ENCODE results near the gene YIPF6.
"Not testable (repeated sequence)": the region's sequence is repeated elsewhere in the genome, so short reads cannot be mapped to it uniquely, and the experiment has no call there.

Gene YIPF6

GRCh38 chrX:68503836-68504636, 5.2 kb downstream of the YIPF6 start:
- FAIRE-seq = no peak
- DNase-seq (ENCODE audit: low spot score) = no peak

GRCh38 chrX:68506649-68507048, 7.8 kb downstream of the YIPF6 start:
- no peak for FAIRE-seq

DNA sequence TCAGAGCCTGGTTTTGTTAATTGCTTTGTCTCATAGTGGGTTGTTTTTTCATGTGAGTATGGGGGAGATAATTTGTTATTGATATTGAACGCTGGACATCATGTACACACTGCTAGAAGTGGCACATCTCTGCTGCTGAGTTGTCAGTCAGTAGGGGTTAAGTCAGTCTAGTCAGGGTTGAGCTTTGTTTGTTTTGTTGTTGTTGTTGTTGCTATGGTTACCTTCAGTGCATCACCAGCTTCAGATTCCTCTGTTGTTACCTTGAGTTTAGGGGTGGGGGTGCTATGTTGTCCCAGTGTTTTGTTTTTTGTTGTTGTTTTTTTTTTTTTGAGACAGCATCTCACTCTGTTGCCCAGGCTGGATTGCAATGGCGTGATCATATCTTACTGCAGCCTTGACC, 9.9 kb downstream of the YIPF6 start:
- FAIRE-seq (no peak), DNase-seq (ENCODE audit: low spot score) (no peak)

More at GRCh38 chrX:68506649-68507048, 7.8 kb downstream of the YIPF6 start:
- DNase-seq (ENCODE audit: low spot score) = no peak

- DNase-seq (ENCODE audit: low spot score) (peak; percentile 24), FAIRE-seq (no peak)
Measured at GRCh38 chrX:68511255-68511654, 12.4 kb downstream of the YIPF6 start.

DNA sequence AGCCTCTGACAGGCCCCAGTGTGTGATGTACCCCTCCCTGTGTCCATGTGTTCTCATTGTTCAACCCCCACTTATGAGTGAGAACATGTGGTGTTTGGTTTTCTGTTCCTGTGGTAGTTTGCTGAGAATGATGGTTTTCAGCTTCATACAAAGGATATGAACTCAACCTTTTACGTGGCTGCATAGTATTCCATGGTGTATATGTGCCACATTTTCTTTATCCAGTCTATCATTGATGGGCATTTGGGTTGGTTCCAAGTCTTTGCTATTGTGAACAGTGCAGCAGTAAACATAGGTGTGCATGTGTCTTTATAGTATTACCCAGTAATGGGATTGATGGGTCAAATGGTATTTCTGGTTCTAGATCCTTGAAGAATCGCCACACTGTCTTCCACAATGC, 25.8 kb downstream of the YIPF6 start:
- FAIRE-seq; DNase-seq (ENCODE audit: low spot score): not testable (repeated sequence)

DNA sequence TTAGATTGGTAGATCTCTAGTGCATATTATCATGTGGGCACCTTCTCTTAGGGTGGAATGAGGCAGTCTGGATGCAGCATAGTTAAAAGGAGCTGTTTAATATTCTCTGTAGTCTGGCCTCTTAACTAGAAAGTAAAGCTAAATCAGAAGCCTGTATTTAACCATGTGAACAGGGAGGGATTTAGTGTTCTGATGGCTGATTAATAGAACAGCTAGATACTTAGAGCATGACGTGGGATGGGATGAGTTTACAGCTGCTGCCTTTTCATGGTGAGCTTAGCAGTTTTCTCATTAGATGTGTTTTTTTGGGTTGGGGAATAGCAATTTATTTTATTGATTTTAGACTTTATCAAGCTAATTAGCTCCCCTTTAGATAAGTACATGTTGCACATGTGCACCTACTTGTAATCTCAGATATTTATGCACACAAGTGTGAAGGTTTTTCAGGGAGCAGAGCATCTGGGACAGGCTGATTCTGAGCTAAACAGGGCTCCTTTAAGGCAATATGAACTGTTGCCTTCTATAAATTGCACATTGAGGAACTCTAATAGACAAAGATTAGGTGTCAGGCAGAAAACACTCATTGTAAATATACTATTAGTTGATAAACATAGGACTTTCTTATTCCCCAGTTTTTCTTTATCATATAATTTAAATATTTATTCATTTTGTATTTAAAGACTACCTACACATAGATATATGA, 34.1 kb downstream of the YIPF6 start:
- no peak for DNase-seq (ENCODE audit: low spot score)
- no peak for FAIRE-seq

DNA sequence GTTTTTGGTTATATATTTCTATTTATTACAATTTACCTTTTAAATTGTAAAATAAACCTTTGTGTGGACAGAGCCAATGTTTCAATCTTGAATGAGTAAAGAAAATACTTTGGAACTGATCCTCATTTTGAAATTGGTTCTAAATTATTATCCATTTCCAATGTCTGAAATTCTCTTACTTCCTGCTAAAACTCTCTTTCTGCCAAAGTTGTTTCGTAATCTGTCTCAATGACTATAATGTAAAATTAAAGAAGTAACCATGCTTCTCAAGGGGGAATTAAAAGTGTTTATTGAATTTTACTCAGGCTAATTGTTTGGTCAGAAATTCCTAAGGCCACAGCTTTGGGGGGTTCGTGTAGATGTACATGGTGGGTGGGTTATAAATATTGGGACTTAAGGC, 34.8 kb downstream of the YIPF6 start:
- DNase-seq (ENCODE audit: low spot score) (no peak), FAIRE-seq (no peak)

DNA sequence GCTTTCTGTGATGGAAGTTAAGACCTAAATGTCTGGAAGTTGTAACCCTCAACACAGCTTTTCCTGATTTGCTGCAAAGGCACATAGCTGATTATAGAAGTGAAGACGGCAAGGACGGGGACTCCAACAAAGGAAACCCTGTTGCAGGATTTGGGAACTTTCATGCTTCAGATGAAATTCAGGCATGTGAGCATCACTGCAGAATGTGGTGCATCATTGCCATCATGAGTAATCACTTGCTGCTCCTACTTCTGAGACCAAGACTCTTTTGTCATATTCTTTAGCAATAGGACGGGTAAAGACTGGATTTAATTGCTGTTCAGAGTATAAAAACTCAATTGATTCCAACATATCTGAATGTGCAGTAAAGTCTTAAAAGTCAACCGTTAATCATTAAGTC, 35.8 kb downstream of the YIPF6 start:
- FAIRE-seq (no peak), DNase-seq (ENCODE audit: low spot score) (no peak)

- DNase-seq (ENCODE audit: low spot score) = no peak
- FAIRE-seq = no peak
Measured at GRCh38 chrX:68536429-68536828, 37.6 kb downstream of the YIPF6 start.

- no peak for FAIRE-seq
- DNase-seq (ENCODE audit: low spot score) = no peak
Measured at GRCh38 chrX:68536884-68537283, 38.0 kb downstream of the YIPF6 start.

DNA sequence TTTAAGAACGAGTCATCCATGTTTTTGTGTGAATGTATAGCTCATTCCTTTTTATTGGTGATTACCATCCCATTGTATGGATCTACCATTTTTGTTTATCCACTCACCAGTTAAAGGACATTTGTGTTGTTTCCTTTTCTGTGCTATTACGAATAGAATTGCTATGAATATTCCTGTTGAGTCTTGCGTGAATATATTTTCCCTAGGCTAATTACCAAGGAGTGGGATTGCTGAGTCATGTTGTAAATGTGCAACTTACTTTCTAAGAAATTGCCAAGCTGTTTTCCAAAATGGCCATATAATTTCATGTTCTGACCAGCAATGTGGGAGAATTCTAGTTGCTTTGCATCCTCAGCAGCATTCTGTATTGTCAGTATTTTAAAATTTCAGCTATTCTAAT, 51.3 kb downstream of the YIPF6 start:
- FAIRE-seq (no peak), DNase-seq (ENCODE audit: low spot score) (no peak)

GRCh38 chrX:68556036-68556435, 57.2 kb downstream of the YIPF6 start:
- FAIRE-seq (no peak), DNase-seq (ENCODE audit: low spot score) (no peak)

- DNase-seq (ENCODE audit: low spot score); FAIRE-seq: not testable (repeated sequence)
Measured at GRCh38 chrX:68557126-68557525, 58.3 kb downstream of the YIPF6 start.

DNA sequence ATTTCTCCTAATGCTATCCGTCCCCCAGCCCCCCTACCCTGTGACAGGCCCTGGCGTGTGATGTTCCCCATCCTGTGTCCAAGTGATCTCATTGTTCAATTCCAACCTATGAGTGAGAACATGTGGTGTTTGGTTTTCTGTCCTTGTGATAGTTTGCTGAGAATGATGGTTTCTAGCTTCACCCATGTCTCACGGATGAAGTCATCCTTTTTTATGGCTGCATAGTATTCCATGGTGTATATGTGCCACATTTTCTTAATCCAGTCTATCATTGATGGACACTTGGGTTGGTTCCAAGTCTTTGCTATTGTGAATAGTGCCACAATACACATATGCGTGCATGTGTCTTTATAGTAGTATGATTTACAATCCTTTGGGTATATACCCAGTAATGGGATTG, 61.1 kb downstream of the YIPF6 start:
- DNase-seq (ENCODE audit: low spot score); FAIRE-seq: not testable (repeated sequence)

- FAIRE-seq = no peak
- no peak for DNase-seq (ENCODE audit: low spot score)
Measured at GRCh38 chrX:68568136-68568535, 69.3 kb downstream of the YIPF6 start.

DNA sequence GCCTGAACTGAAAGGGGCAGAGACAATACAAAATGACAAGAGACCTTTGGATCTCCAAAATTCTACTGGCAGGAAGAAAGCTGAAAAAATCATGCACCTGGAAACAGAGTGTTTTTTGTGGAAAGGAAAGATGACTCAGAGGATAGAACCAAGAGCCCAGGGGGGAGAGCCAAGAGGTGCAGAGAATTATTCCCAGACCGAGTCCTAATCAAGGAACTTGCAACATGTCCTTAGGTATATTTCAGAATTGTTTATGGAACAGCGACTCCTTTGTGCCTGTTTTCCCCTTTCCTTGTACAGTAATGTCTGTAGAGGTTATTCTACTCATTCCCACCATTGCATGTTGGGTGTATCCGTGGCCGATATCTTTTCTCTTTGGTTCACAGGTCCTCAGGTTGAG, 71.7 kb downstream of the YIPF6 start:
- DNase-seq (ENCODE audit: low spot score) = no peak
- no peak for FAIRE-seq

DNA sequence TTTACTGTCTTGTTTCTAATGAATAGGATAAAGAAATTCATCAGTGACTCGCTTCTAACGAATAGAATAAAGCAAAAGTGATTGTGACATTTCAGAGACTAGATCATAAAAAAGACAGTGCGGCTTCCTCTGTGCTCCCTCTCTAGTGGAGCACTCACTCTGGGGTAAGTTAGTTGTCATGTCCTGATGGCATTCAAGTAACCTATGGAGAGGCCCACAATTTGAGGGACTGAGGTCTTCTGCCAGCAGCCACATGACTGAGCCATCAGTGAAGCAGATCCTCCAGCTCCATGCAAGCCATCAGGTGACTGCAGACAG, 72.4 kb downstream of the YIPF6 start:
- FAIRE-seq (no peak), DNase-seq (ENCODE audit: low spot score) (no peak)

DNA sequence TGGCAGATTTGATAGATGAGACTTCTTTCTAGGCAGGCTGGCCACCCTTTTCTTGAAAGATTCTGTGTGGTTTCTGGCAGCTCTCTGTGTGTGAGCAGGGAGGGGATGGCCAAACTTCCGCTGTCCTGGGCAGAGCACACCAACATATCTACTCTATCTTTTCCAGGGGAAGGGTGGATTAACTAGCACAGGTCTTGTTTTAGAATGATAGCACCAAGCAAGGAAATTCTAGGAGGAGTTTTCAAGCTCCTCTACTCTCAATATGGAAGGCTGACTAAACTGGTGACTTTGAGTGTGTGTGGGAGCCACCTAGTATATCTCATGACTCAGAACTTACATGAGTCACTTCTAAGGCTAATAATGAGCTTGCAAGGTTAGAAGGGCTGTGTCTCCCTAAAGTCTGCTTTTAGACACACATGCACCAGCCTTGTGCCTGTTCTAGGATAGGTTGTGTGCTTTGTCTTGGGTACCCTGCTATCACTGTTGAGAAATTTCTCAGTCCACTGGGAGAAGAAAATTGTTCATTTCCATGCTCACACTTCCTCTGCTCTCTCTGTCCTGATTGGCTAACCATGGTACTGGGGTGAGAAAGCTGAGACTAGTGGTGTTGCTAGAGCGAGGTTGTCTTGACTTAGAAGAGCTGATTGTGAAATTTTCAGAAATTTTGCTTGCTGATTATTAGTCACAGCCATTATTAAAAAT, 72.9 kb downstream of the YIPF6 start:
- DNase-seq (ENCODE audit: low spot score) = peak; percentile 55
- FAIRE-seq = no peak

DNA sequence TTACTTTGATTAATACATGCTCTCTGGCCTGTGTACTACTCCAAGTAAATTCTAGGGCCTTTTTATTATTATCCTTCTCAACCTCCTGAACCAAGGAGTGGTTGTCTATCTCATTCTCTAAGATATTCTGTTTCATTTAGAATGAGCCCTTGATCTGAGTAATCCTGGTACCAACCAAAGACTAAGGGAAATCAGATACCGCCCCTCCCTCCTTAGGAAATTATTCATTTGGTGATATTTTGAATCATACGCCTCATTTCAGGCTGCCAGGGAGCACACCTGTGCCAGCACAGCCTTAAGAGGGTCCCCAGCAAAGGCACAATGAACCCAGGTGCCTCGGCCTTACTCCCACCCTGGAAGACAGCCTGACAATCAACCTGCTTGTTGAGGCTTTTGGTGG, 75.4 kb downstream of the YIPF6 start:
- no peak for FAIRE-seq
- DNase-seq (ENCODE audit: low spot score) = no peak

DNA sequence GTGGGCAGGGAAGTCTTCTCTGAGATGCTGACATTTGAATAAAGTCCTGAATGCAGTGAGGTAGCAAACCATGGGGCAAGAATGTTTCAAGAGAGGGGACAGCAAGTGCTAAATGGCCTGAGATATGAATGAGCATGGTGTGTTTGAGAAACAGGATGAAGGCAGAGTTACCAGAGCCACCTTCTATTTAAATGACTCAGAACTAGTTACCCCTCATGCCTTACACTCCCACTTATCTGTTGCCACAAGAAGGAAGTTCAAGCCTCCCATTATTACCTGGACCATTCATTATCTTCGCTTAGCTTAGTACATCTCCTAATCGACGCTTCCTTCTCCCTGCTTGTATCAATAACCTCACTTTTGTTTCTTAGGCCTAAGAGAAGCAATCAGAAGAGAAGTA, 81.0 kb downstream of the YIPF6 start:
- FAIRE-seq (no peak), DNase-seq (ENCODE audit: low spot score) (no peak)

DNA sequence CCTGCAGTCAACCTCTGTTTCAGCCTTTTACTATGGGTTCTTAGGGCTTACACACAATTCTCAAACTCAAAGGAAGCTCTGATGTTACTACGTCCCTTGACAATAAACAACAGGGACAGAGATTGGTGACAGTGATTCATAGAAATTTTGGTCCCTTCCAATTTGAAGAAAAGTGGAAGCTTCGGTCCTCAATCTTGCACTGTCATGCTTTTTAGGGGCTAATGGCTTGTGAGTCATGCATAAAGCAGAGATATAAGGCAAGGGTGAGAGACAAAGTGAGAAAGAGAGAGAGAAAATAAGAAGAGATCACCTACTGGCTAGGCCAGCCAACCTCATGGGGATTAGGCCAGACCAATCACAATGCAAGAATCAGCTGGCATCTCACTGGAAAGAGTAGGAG, 85.4 kb downstream of the YIPF6 start:
- FAIRE-seq (no peak), DNase-seq (ENCODE audit: low spot score) (no peak)

Data from urothelium cell line (cell line).